ENCODE results near the gene PPP3R1. TPM values are rescaled to one million over a fixed set of nuclear protein-coding genes. Genes with fewer than 3 reads are reported as not detected.

PPP3R1 gene
- total RNA-seq, 3 donors from 2014 or later: 45.9 to 54.0 (median 53.4) TPM

DNA sequence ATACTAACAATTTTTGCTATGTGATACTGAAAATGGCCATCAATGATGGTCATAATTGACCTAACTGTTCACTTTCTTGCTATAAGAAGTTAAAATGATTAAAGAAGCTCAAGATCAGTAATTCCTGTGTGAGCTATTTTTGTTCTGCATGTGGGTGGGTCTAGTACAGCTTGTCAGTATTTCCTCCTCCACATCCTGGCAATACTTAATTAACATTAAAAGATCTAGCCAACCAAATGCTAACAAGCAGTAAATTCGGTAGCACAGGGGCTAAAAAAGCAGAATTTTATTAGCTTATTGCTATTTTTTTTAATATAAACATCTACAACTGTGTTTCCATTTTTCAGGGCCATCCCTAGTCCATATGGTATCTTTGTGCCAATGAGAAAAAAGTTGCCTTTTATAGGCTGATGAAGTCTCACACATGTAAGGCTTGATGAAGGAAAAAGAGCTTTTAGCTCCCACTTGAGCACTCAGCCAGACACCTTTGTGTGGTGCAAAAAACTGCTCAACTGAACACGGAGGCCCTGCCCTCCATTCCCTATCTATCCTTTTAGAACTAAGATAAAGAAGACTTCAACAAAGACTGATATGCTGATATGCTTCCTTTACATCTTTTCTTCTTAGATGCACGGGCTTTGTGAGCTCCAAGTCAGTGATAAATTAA is 99.5 kb downstream of the PPP3R1 start:
- intact Hi-C loops (cut with DNase I, micrococcal nuclease): no loop called here
- H3K4me3 ChIP-seq: no peak overlapping the region
- TF ChIP-seq, protein P1, sequence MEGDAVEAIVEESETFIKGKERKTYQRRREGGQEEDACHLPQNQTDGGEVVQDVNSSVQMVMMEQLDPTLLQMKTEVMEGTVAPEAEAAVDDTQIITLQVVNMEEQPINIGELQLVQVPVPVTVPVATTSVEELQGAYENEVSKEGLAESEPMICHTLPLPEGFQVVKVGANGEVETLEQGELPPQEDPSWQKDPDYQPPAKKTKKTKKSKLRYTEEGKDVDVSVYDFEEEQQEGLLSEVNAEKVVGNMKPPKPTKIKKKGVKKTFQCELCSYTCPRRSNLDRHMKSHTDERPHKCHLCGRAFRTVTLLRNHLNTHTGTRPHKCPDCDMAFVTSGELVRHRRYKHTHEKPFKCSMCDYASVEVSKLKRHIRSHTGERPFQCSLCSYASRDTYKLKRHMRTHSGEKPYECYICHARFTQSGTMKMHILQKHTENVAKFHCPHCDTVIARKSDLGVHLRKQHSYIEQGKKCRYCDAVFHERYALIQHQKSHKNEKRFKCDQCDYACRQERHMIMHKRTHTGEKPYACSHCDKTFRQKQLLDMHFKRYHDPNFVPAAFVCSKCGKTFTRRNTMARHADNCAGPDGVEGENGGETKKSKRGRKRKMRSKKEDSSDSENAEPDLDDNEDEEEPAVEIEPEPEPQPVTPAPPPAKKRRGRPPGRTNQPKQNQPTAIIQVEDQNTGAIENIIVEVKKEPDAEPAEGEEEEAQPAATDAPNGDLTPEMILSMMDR (IDR thresholded peaks at IDR 0.05): no peak
- ATAC-seq (no peak), DNase-seq (no peak)
- no peaks in the 10 kb centered on the region for H3K9me3 ChIP-seq
- no peaks in the 10 kb centered on the region for H3K36me3 ChIP-seq (ENCODE audit: low read depth)
- peaks cover 7% of the 10 kb centered on the region for H3K4me1 ChIP-seq (ENCODE audit: low read depth)

DNA sequence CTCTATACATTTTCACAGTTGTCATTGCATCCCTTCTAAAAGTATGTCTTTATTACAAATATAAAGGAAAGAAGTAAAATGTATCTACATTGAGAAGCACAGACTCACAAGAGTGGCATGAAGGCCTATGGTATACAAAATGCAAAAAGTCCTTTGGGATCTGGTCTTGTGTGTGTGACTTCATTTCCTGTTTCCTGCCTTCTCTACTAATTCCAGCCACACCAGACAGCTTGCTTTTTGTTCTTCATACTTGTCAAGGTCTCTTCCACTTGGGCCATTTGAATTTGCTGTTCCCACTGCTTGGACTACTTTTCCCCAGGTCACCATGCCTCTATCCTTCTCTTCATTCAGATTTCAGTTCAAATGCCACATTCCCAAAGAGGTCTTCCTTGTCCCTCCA is 101.3 kb downstream of the PPP3R1 start:
- TF ChIP-seq, protein P1 (IDR thresholded peaks at IDR 0.05): no peak
- Histone ChIP-seq H3K9me3 (no peaks in the 10 kb centered on the region), H3K4me1 (ENCODE audit: low read depth) (peaks cover 2% of the 10 kb centered on the region), H3K4me3 (no peak overlapping the region), H3K36me3 (ENCODE audit: low read depth) (no peaks in the 10 kb centered on the region)
- intact Hi-C loops (cut with DNase I, micrococcal nuclease): no loop called here
- ATAC-seq (no peak), DNase-seq (no peak)

DNA sequence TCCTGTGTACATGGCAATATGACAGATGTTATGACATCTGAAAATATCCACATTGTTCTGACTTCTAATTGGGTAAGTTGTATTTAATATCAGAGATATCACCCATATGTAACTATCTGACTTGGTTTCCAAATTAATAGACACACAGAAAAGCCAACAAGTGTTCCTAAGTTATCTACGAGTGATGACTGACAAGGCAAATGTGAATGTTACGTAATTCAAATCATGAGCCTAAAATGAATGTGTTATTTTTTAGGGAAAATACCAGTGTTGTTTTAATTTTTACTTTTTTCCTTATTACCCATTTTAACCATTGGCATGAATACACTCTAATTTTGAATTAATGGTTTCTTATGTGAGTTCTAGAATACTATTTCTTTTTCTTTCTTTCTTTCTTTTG is 110.5 kb downstream of the PPP3R1 start:
- TF ChIP-seq, protein P1 (IDR thresholded peaks at IDR 0.05): no peak
- no peak for DNase-seq
- Histone ChIP-seq H3K36me3 (ENCODE audit: low read depth) (no peaks in the 10 kb centered on the region), H3K4me3 (no peak overlapping the region), H3K9me3 (no peaks in the 10 kb centered on the region), H3K4me1 (ENCODE audit: low read depth) (no peaks in the 10 kb centered on the region)
- no peak for ATAC-seq
- intact Hi-C loops (cut with DNase I, micrococcal nuclease): loop anchor here in 1 of 2 donors (5.0 kb wide), 1 partner anchor 225 kb away; the partner anchor contains the start of gene PLEK

DNA sequence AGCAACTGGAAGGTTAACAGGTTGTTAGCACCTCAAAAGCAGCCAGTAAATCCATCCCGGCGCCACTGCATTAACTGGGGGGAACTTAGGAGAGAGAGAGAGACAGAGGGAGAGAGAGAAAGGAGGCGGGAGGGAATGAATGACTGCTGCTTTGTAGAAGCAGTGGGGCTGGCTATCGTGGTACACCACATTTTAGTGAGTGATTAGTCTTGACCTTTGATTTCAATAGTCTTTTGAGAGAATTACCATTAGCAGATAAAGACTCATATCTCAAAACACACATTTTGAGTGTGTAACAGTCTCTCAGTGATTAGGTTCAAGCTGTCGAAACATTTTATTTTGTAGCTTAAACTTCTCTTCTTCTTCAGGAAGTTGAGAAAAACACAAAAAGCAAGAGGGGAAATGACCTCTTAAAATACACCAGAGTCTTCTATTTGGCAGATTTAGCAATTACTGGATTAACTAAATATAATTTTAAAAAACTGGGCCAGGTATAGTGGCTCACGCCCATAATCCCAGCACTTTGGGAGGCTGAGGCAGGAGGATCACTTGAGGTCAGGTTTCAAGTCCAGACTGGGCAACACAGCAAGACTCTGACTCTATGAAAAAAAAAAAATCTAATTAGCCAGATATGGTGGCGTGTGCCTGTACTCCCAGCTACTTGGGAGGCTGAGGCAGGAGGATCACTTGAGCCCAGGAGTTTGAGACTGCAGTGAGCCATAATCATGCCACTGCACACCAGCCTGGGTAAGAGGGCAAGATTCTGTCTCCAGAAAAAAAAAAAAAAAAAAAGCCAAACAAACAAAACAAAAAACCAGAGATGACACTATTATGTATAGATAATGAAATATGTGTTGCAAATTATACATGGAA is 116.6 kb downstream of the PPP3R1 start:
- TF ChIP-seq, protein P1 (IDR thresholded peaks at IDR 0.05): no peak
- no peak for DNase-seq
- intact Hi-C loops (cut with DNase I, micrococcal nuclease): no loop called here
- no peaks in the 10 kb centered on the region for H3K9me3 ChIP-seq
- no peak for ATAC-seq
- no peaks in the 10 kb centered on the region for H3K36me3 ChIP-seq (ENCODE audit: low read depth)
- H3K4me1 ChIP-seq (ENCODE audit: low read depth): peaks cover 10% of the 10 kb centered on the region
- H3K4me3 ChIP-seq: no peak overlapping the region

DNA sequence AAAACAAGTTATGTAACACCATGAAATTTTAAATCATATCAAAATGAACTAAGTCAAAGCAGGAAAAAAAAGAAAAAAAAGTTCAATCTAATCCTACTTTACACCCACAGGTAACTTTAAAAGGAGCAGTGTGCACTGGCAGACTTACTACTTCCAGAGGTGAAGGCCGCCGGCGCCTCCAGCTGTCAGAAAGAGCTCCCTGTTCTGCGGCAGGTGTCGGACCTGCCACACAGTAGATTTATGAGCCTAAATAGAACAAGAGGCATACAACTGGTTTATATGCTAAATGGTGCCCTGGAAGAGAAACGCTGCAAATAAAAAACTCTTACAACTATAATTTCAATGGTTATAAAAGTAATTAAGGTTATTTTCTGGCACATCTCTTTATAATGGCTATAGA is 117.8 kb downstream of the PPP3R1 start:
- DNase-seq (peak; percentile 64 to 75 (median 71)), ATAC-seq (peak; percentile 92)
- no peak overlapping the region for H3K4me3 ChIP-seq
- H3K4me1 ChIP-seq (ENCODE audit: low read depth): peaks cover 10% of the 10 kb centered on the region
- no peaks in the 10 kb centered on the region for H3K36me3 ChIP-seq (ENCODE audit: low read depth)
- H3K9me3 ChIP-seq: no peaks in the 10 kb centered on the region
- intact Hi-C loops (cut with DNase I, micrococcal nuclease): no loop called here
- TF ChIP-seq, protein P1 (IDR thresholded peaks at IDR 0.05): no peak

Data from mucosa of descending colon (tissue), 3 donors.